ENCODE measurements around the gene HSF2BP.
"Not testable (repeated sequence)": the region's sequence is repeated elsewhere in the genome, so short reads cannot be mapped to it uniquely, and the experiment has no call there.

Gene HSF2BP

GRCh38 chr21:43600642-43601402 lies 58.5 kb downstream of the HSF2BP start:
- Histone ChIP-seq H3K27me3 (ENCODE audit: control insufficient read depth in 2 of 2, insufficient read depth in 2 of 2, low read length in 2 of 2) (no peaks in the 10 kb centered on the region), H3K4me3 (ENCODE audit: low read length in 2 of 2) (no peak overlapping the region), H3K27ac (ENCODE audit: low read depth in 2 of 2, low read length in 2 of 2) (no peak overlapping the region), H3K9ac (ENCODE audit: low read depth in 1 of 2, low read length in 2 of 2) (no peak overlapping the region), H3K4me1 (ENCODE audit: control insufficient read depth in 2 of 2, insufficient read depth in 2 of 2, low read length in 2 of 2) (no peaks in the 10 kb centered on the region), H3K9me3 (ENCODE audit: control insufficient read depth in 2 of 2, low read length in 2 of 2) (no peaks in the 10 kb centered on the region), H3K36me3 (ENCODE audit: control insufficient read depth in 2 of 2, insufficient read depth in 2 of 2, low read length in 2 of 2) (no peaks in the 10 kb centered on the region)

GRCh38 chr21:43599728-43600127 lies 59.6 kb downstream of the HSF2BP start:
- no peaks in the 10 kb centered on the region for H3K9me3 ChIP-seq (ENCODE audit: control insufficient read depth in 2 of 2, low read length in 2 of 2)
- H3K27me3 ChIP-seq (ENCODE audit: control insufficient read depth in 2 of 2, insufficient read depth in 2 of 2, low read length in 2 of 2) = no peaks in the 10 kb centered on the region
- H3K27ac ChIP-seq (ENCODE audit: low read depth in 2 of 2, low read length in 2 of 2) = no peak overlapping the region
- no peak overlapping the region for H3K9ac ChIP-seq (ENCODE audit: low read depth in 1 of 2, low read length in 2 of 2)
- H3K4me3 ChIP-seq (ENCODE audit: low read length in 2 of 2) = no peak overlapping the region
- H3K4me1 ChIP-seq (ENCODE audit: control insufficient read depth in 2 of 2, insufficient read depth in 2 of 2, low read length in 2 of 2) = no peaks in the 10 kb centered on the region
- H3K36me3 ChIP-seq (ENCODE audit: control insufficient read depth in 2 of 2, insufficient read depth in 2 of 2, low read length in 2 of 2) = no peaks in the 10 kb centered on the region

GRCh38 chr21:43598416-43599120 lies 60.7 kb downstream of the HSF2BP start:
- H3K9ac ChIP-seq (ENCODE audit: low read depth in 1 of 2, low read length in 2 of 2) = no peak overlapping the region
- H3K4me1 ChIP-seq (ENCODE audit: control insufficient read depth in 2 of 2, insufficient read depth in 2 of 2, low read length in 2 of 2) = no peaks in the 10 kb centered on the region
- H3K4me3 ChIP-seq (ENCODE audit: low read length in 2 of 2) = no peak overlapping the region
- no peaks in the 10 kb centered on the region for H3K9me3 ChIP-seq (ENCODE audit: control insufficient read depth in 2 of 2, low read length in 2 of 2)
- no peaks in the 10 kb centered on the region for H3K36me3 ChIP-seq (ENCODE audit: control insufficient read depth in 2 of 2, insufficient read depth in 2 of 2, low read length in 2 of 2)
- no peaks in the 10 kb centered on the region for H3K27me3 ChIP-seq (ENCODE audit: control insufficient read depth in 2 of 2, insufficient read depth in 2 of 2, low read length in 2 of 2)
- no peak overlapping the region for H3K27ac ChIP-seq (ENCODE audit: low read depth in 2 of 2, low read length in 2 of 2)

- Histone ChIP-seq H3K9ac (ENCODE audit: low read depth in 1 of 2, low read length in 2 of 2) (no peak overlapping the region), H3K27me3 (ENCODE audit: control insufficient read depth in 2 of 2, insufficient read depth in 2 of 2, low read length in 2 of 2) (no peaks in the 10 kb centered on the region), H3K36me3 (ENCODE audit: control insufficient read depth in 2 of 2, insufficient read depth in 2 of 2, low read length in 2 of 2) (no peaks in the 10 kb centered on the region), H3K4me3 (ENCODE audit: low read length in 2 of 2) (no peak overlapping the region), H3K27ac (ENCODE audit: low read depth in 2 of 2, low read length in 2 of 2) (no peak overlapping the region), H3K4me1 (ENCODE audit: control insufficient read depth in 2 of 2, insufficient read depth in 2 of 2, low read length in 2 of 2) (no peaks in the 10 kb centered on the region), H3K9me3 (ENCODE audit: control insufficient read depth in 2 of 2, low read length in 2 of 2) (no peaks in the 10 kb centered on the region)
Measured at GRCh38 chr21:43597540-43598250, 61.6 kb downstream of the HSF2BP start.

- no peaks in the 10 kb centered on the region for H3K27me3 ChIP-seq (ENCODE audit: control insufficient read depth in 2 of 2, insufficient read depth in 2 of 2, low read length in 2 of 2)
- H3K4me1 ChIP-seq (ENCODE audit: control insufficient read depth in 2 of 2, insufficient read depth in 2 of 2, low read length in 2 of 2) = no peaks in the 10 kb centered on the region
- no peak overlapping the region for H3K4me3 ChIP-seq (ENCODE audit: low read length in 2 of 2)
- H3K27ac ChIP-seq (ENCODE audit: low read depth in 2 of 2, low read length in 2 of 2) = no peak overlapping the region
- no peaks in the 10 kb centered on the region for H3K9me3 ChIP-seq (ENCODE audit: control insufficient read depth in 2 of 2, low read length in 2 of 2)
- no peaks in the 10 kb centered on the region for H3K36me3 ChIP-seq (ENCODE audit: control insufficient read depth in 2 of 2, insufficient read depth in 2 of 2, low read length in 2 of 2)
- H3K9ac ChIP-seq (ENCODE audit: low read depth in 1 of 2, low read length in 2 of 2) = no peak overlapping the region
Measured at GRCh38 chr21:43597052-43597451, 62.2 kb downstream of the HSF2BP start.

GRCh38 chr21:43596616-43597015 lies 62.7 kb downstream of the HSF2BP start:
- Histone ChIP-seq H3K27ac (ENCODE audit: low read depth in 2 of 2, low read length in 2 of 2) (no peak overlapping the region), H3K27me3 (ENCODE audit: control insufficient read depth in 2 of 2, insufficient read depth in 2 of 2, low read length in 2 of 2) (no peaks in the 10 kb centered on the region), H3K36me3 (ENCODE audit: control insufficient read depth in 2 of 2, insufficient read depth in 2 of 2, low read length in 2 of 2) (no peaks in the 10 kb centered on the region), H3K4me3 (ENCODE audit: low read length in 2 of 2) (no peak overlapping the region), H3K9ac (ENCODE audit: low read depth in 1 of 2, low read length in 2 of 2) (no peak overlapping the region), H3K4me1 (ENCODE audit: control insufficient read depth in 2 of 2, insufficient read depth in 2 of 2, low read length in 2 of 2) (no peaks in the 10 kb centered on the region), H3K9me3 (ENCODE audit: control insufficient read depth in 2 of 2, low read length in 2 of 2) (no peaks in the 10 kb centered on the region)

GRCh38 chr21:43595769-43596168 lies 63.5 kb downstream of the HSF2BP start:
- not testable (repeated sequence) for H3K9ac ChIP-seq (ENCODE audit: low read depth in 1 of 2, low read length in 2 of 2); H3K27me3 ChIP-seq (ENCODE audit: control insufficient read depth in 2 of 2, insufficient read depth in 2 of 2, low read length in 2 of 2); H3K4me1 ChIP-seq (ENCODE audit: control insufficient read depth in 2 of 2, insufficient read depth in 2 of 2, low read length in 2 of 2); H3K27ac ChIP-seq (ENCODE audit: low read depth in 2 of 2, low read length in 2 of 2); H3K36me3 ChIP-seq (ENCODE audit: control insufficient read depth in 2 of 2, insufficient read depth in 2 of 2, low read length in 2 of 2); H3K9me3 ChIP-seq (ENCODE audit: control insufficient read depth in 2 of 2, low read length in 2 of 2); H3K4me3 ChIP-seq (ENCODE audit: low read length in 2 of 2)

GRCh38 chr21:43593078-43593477 lies 66.2 kb downstream of the HSF2BP start:
- no peaks in the 10 kb centered on the region for H3K36me3 ChIP-seq (ENCODE audit: control insufficient read depth in 2 of 2, insufficient read depth in 2 of 2, low read length in 2 of 2)
- H3K4me1 ChIP-seq (ENCODE audit: control insufficient read depth in 2 of 2, insufficient read depth in 2 of 2, low read length in 2 of 2) = peaks cover 0 to 14% of the 10 kb centered on the region in 2 donors
- no peak overlapping the region for H3K9ac ChIP-seq (ENCODE audit: low read depth in 1 of 2, low read length in 2 of 2)
- H3K4me3 ChIP-seq (ENCODE audit: low read length in 2 of 2) = no peak overlapping the region
- H3K27me3 ChIP-seq (ENCODE audit: control insufficient read depth in 2 of 2, insufficient read depth in 2 of 2, low read length in 2 of 2) = no peaks in the 10 kb centered on the region
- H3K9me3 ChIP-seq (ENCODE audit: control insufficient read depth in 2 of 2, low read length in 2 of 2) = no peaks in the 10 kb centered on the region
- no peak overlapping the region for H3K27ac ChIP-seq (ENCODE audit: low read depth in 2 of 2, low read length in 2 of 2)

- no peaks in the 10 kb centered on the region for H3K9me3 ChIP-seq (ENCODE audit: control insufficient read depth in 2 of 2, low read length in 2 of 2)
- no peak overlapping the region for H3K27ac ChIP-seq (ENCODE audit: low read depth in 2 of 2, low read length in 2 of 2)
- no peaks in the 10 kb centered on the region for H3K36me3 ChIP-seq (ENCODE audit: control insufficient read depth in 2 of 2, insufficient read depth in 2 of 2, low read length in 2 of 2)
- no peaks in the 10 kb centered on the region for H3K27me3 ChIP-seq (ENCODE audit: control insufficient read depth in 2 of 2, insufficient read depth in 2 of 2, low read length in 2 of 2)
- H3K4me1 ChIP-seq (ENCODE audit: control insufficient read depth in 2 of 2, insufficient read depth in 2 of 2, low read length in 2 of 2) = peaks cover 0 to 14% of the 10 kb centered on the region in 2 donors
- H3K9ac ChIP-seq (ENCODE audit: low read depth in 1 of 2, low read length in 2 of 2) = no peak overlapping the region
- no peak overlapping the region for H3K4me3 ChIP-seq (ENCODE audit: low read length in 2 of 2)
Measured at GRCh38 chr21:43591571-43591970, 67.7 kb downstream of the HSF2BP start.

- no peak overlapping the region for H3K27ac ChIP-seq (ENCODE audit: low read depth in 2 of 2, low read length in 2 of 2)
- H3K36me3 ChIP-seq (ENCODE audit: control insufficient read depth in 2 of 2, insufficient read depth in 2 of 2, low read length in 2 of 2) = no peaks in the 10 kb centered on the region
- H3K9ac ChIP-seq (ENCODE audit: low read depth in 1 of 2, low read length in 2 of 2) = no peak overlapping the region
- no peak overlapping the region for H3K4me3 ChIP-seq (ENCODE audit: low read length in 2 of 2)
- no peaks in the 10 kb centered on the region for H3K27me3 ChIP-seq (ENCODE audit: control insufficient read depth in 2 of 2, insufficient read depth in 2 of 2, low read length in 2 of 2)
- H3K9me3 ChIP-seq (ENCODE audit: control insufficient read depth in 2 of 2, low read length in 2 of 2) = no peaks in the 10 kb centered on the region
- H3K4me1 ChIP-seq (ENCODE audit: control insufficient read depth in 2 of 2, insufficient read depth in 2 of 2, low read length in 2 of 2) = peaks cover 2 to 14% of the 10 kb centered on the region in 2 donors
Measured at GRCh38 chr21:43590194-43590593, 69.1 kb downstream of the HSF2BP start.
